Measurements from ENCODE around the gene FAXC. TPM values are rescaled to one million over a fixed set of nuclear protein-coding genes. Genes with fewer than 3 reads are reported as not detected.
"Not testable (repeated sequence)": the region's sequence is repeated elsewhere in the genome, so short reads cannot be mapped to it uniquely, and the experiment has no call there.

The FAXC gene
- total RNA-seq, 2 experiments from 2014 or later, result not detected

- CTCF ChIA-PET, result no interaction called here
- Mint-ChIP-seq H3K27ac (no peak overlapping the region), H3K9me3 (no peaks in the 10 kb centered on the region), H3K4me1 (ENCODE audit: low read depth) (no peaks in the 10 kb centered on the region), H3K27me3 (ENCODE audit: low read depth) (peaks cover 30% of the 10 kb centered on the region), H3K4me3 (no peak overlapping the region), H3K36me3 (ENCODE audit: low read depth) (no peaks in the 10 kb centered on the region)
- intact Hi-C loops (cut with micrococcal nuclease), result no loop called here
- DNase-seq, result no peak
Observed at GRCh38 chr6:99356641-99357040, 7.2 kb upstream of the FAXC start.

- CTCF ChIA-PET, result no interaction called here
- no peak overlapping the region for H3K27ac Mint-ChIP-seq
- no peaks in the 10 kb centered on the region for H3K4me1 Mint-ChIP-seq (ENCODE audit: low read depth)
- intact Hi-C loops (cut with micrococcal nuclease), result no loop called here
- H3K36me3 Mint-ChIP-seq (ENCODE audit: low read depth), result no peaks in the 10 kb centered on the region
- H3K9me3 Mint-ChIP-seq, result no peaks in the 10 kb centered on the region
- no peak for DNase-seq
- peaks cover 42% of the 10 kb centered on the region for H3K27me3 Mint-ChIP-seq (ENCODE audit: low read depth)
- no peak overlapping the region for H3K4me3 Mint-ChIP-seq
Observed at GRCh38 chr6:99354983-99355382, 5.5 kb upstream of the FAXC start.

- Mint-ChIP-seq H3K4me3 (no peak overlapping the region), H3K4me1 (ENCODE audit: low read depth) (no peaks in the 10 kb centered on the region), H3K36me3 (ENCODE audit: low read depth) (no peaks in the 10 kb centered on the region), H3K27ac (no peak overlapping the region), H3K9me3 (no peaks in the 10 kb centered on the region), H3K27me3 (ENCODE audit: low read depth) (peaks cover 52% of the 10 kb centered on the region)
- CTCF ChIA-PET, result interaction anchor here (2.1 kb wide), 1 partner anchor 23 kb away, joined by 6 read pairs; no protein-coding TSS in a partner anchor
- no peak for DNase-seq
- intact Hi-C loops (cut with micrococcal nuclease), result no loop called here
Observed at GRCh38 chr6:99353126-99353525, 3.7 kb upstream of the FAXC start.

GRCh38 chr6:99350573-99350972 lies 1.1 kb upstream of the FAXC start:
- no peak for DNase-seq
- no peak overlapping the region for H3K27ac Mint-ChIP-seq
- no peak overlapping the region for H3K4me3 Mint-ChIP-seq
- no peaks in the 10 kb centered on the region for H3K9me3 Mint-ChIP-seq
- peaks cover 53% of the 10 kb centered on the region for H3K27me3 Mint-ChIP-seq (ENCODE audit: low read depth)
- no peaks in the 10 kb centered on the region for H3K4me1 Mint-ChIP-seq (ENCODE audit: low read depth)
- intact Hi-C loops (cut with micrococcal nuclease), result loop anchor here (1.0 kb wide), 1 partner anchor 20 kb away; no protein-coding TSS in a partner anchor
- H3K36me3 Mint-ChIP-seq (ENCODE audit: low read depth), result no peaks in the 10 kb centered on the region
- CTCF ChIA-PET, result no interaction called here

- no peaks in the 10 kb centered on the region for H3K36me3 Mint-ChIP-seq (ENCODE audit: low read depth)
- intact Hi-C loops (cut with micrococcal nuclease), result no loop called here
- peak overlapping the region; percentile 21 for H3K4me3 Mint-ChIP-seq
- peaks cover 54% of the 10 kb centered on the region for H3K27me3 Mint-ChIP-seq (ENCODE audit: low read depth)
- CTCF ChIA-PET, result interaction anchor here (1.0 to 1.1 kb wide), 2 partner anchors 18 to 37 kb away, joined by 3 to 7 read pairs; no protein-coding TSS in a partner anchor
- H3K9me3 Mint-ChIP-seq, result no peaks in the 10 kb centered on the region
- no peak for DNase-seq
- H3K4me1 Mint-ChIP-seq (ENCODE audit: low read depth), result peaks cover 3% of the 10 kb centered on the region
- H3K27ac Mint-ChIP-seq, result no peak overlapping the region
Observed at GRCh38 chr6:99348288-99349170, 945 bp downstream of the FAXC start.

- intact Hi-C loops (cut with micrococcal nuclease), result no loop called here
- no peak for DNase-seq
- Mint-ChIP-seq H3K36me3 (ENCODE audit: low read depth) (no peaks in the 10 kb centered on the region), H3K4me1 (ENCODE audit: low read depth) (peaks cover 3% of the 10 kb centered on the region), H3K4me3 (no peak overlapping the region), H3K9me3 (no peaks in the 10 kb centered on the region), H3K27ac (no peak overlapping the region), H3K27me3 (ENCODE audit: low read depth) (peaks cover 55% of the 10 kb centered on the region)
- CTCF ChIA-PET, result interaction anchor here (1.0 to 1.1 kb wide), 2 partner anchors 17 to 36 kb away, joined by 3 to 7 read pairs; no protein-coding TSS in a partner anchor
Observed at GRCh38 chr6:99347804-99348203, 1.7 kb downstream of the FAXC start.

- no peak overlapping the region for H3K27ac Mint-ChIP-seq
- H3K9me3 Mint-ChIP-seq, result no peaks in the 10 kb centered on the region
- no peaks in the 10 kb centered on the region for H3K36me3 Mint-ChIP-seq (ENCODE audit: low read depth)
- peaks cover 51% of the 10 kb centered on the region for H3K27me3 Mint-ChIP-seq (ENCODE audit: low read depth)
- intact Hi-C loops (cut with micrococcal nuclease), result no loop called here
- CTCF ChIA-PET, result no interaction called here
- DNase-seq, result no peak
- H3K4me3 Mint-ChIP-seq, result no peak overlapping the region
- H3K4me1 Mint-ChIP-seq (ENCODE audit: low read depth), result peaks cover 3% of the 10 kb centered on the region
Observed at GRCh38 chr6:99346595-99346994, 2.9 kb downstream of the FAXC start.

GRCh38 chr6:99345164-99345563 lies 4.3 kb downstream of the FAXC start:
- Mint-ChIP-seq H3K27ac (no peak overlapping the region), H3K27me3 (ENCODE audit: low read depth) (peaks cover 39% of the 10 kb centered on the region), H3K9me3 (no peaks in the 10 kb centered on the region), H3K4me3 (no peak overlapping the region), H3K4me1 (ENCODE audit: low read depth) (peaks cover 3% of the 10 kb centered on the region), H3K36me3 (ENCODE audit: low read depth) (no peaks in the 10 kb centered on the region)
- no peak for DNase-seq
- intact Hi-C loops (cut with micrococcal nuclease), result no loop called here
- CTCF ChIA-PET, result interaction anchor here (0.9 to 1.5 kb wide), 2 partner anchors 15 to 16 kb away, joined by 3 to 10 read pairs; no protein-coding TSS in a partner anchor

GRCh38 chr6:99344289-99344688 lies 5.2 kb downstream of the FAXC start:
- no peak overlapping the region for H3K27ac Mint-ChIP-seq
- no peak overlapping the region for H3K4me3 Mint-ChIP-seq
- DNase-seq, result no peak
- no peaks in the 10 kb centered on the region for H3K36me3 Mint-ChIP-seq (ENCODE audit: low read depth)
- CTCF ChIA-PET, result interaction anchor here (0.7 to 1.5 kb wide), 2 partner anchors 14 to 109 kb away, joined by 3 to 10 read pairs; no protein-coding TSS in a partner anchor
- intact Hi-C loops (cut with micrococcal nuclease), result no loop called here
- H3K4me1 Mint-ChIP-seq (ENCODE audit: low read depth), result peaks cover 3% of the 10 kb centered on the region
- H3K27me3 Mint-ChIP-seq (ENCODE audit: low read depth), result peaks cover 36% of the 10 kb centered on the region
- no peaks in the 10 kb centered on the region for H3K9me3 Mint-ChIP-seq

- Mint-ChIP-seq H3K4me3 (no peak overlapping the region), H3K4me1 (ENCODE audit: low read depth) (peaks cover 3% of the 10 kb centered on the region), H3K27me3 (ENCODE audit: low read depth) (peaks cover 26% of the 10 kb centered on the region), H3K27ac (no peak overlapping the region), H3K9me3 (no peaks in the 10 kb centered on the region), H3K36me3 (ENCODE audit: low read depth) (no peaks in the 10 kb centered on the region)
- intact Hi-C loops (cut with micrococcal nuclease), result no loop called here
- no peak for DNase-seq
- CTCF ChIA-PET, result no interaction called here
Observed at GRCh38 chr6:99341862-99342455, 7.5 kb downstream of the FAXC start.

- Mint-ChIP-seq H3K36me3 (ENCODE audit: low read depth) (no peaks in the 10 kb centered on the region), H3K27ac (no peak overlapping the region), H3K9me3 (no peaks in the 10 kb centered on the region), H3K4me3 (no peak overlapping the region), H3K27me3 (ENCODE audit: low read depth) (peaks cover 18% of the 10 kb centered on the region), H3K4me1 (ENCODE audit: low read depth) (no peaks in the 10 kb centered on the region)
- no peak for DNase-seq
- CTCF ChIA-PET, result interaction anchor here (1.0 kb wide), 1 partner anchor 17 kb away, joined by 3 read pairs; no protein-coding TSS in a partner anchor
- intact Hi-C loops (cut with micrococcal nuclease), result loop anchor here (10.0 kb wide), 1 partner anchor 1547 kb away; the partner anchor contains the start of gene ASCC3
Observed at GRCh38 chr6:99338188-99338587, 11.3 kb downstream of the FAXC start.

- not testable (repeated sequence) for DNase-seq; H3K36me3 Mint-ChIP-seq (ENCODE audit: low read depth); H3K4me3 Mint-ChIP-seq; H3K27ac Mint-ChIP-seq; H3K4me1 Mint-ChIP-seq (ENCODE audit: low read depth); H3K9me3 Mint-ChIP-seq
- intact Hi-C loops (cut with micrococcal nuclease), result loop anchor here (10.0 kb wide), 1 partner anchor 1550 kb away; the partner anchor contains the start of gene ASCC3
- H3K27me3 Mint-ChIP-seq (ENCODE audit: low read depth), result peaks cover 12% of the 10 kb centered on the region
- CTCF ChIA-PET, result interaction anchor here (1.3 kb wide), 1 partner anchor 91 kb away, joined by 3 read pairs; no protein-coding TSS in a partner anchor
Observed at GRCh38 chr6:99335298-99335697, 14.2 kb downstream of the FAXC start.
